ENCODE measurements around the gene MAGEF1.

- TF ChIP-seq SUZ12 (IDR thresholded peaks at IDR 0.05; ENCODE audit: extremely low read depth, insufficient read depth, insufficient read length) (no peak), YY1 (IDR thresholded peaks at IDR 0.05; ENCODE audit: insufficient read depth, insufficient read length) (no peak)
Observed at GRCh38 chr3:184685055-184685454, 26.8 kb downstream of the MAGEF1 start.
